ENCODE data around the gene SEMA4F. TPM values are rescaled to one million over a fixed set of nuclear protein-coding genes. Genes with fewer than 3 reads are reported as not detected.

SEMA4F gene
- total RNA-seq, 1 experiment from 2014 or later = 7.6 TPM

DNA sequence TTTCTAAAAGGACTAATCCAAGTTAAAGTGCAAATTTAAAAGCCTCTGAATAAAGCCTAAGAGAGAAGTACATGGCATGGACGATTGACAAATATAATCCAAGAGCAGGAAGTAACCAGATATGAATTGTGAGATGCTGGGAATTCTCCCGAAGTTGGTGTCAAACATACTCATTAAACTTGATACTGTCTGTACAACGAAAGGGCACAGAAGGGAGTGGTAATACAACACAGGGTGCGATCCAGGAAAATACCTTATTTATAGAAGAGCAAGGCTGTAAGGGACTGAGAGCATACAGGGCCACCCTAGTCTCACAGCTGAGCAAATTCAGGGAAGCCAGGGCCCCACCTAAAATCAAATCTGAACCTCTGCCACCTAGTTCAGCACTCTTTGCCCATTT is 41.6 kb downstream of the SEMA4F start:
- H3K27ac Mint-ChIP-seq (ENCODE audit: unreplicated experiment) = no peak overlapping the region
- POLR2A ChIA-PET = no interaction called here
- Histone ChIP-seq H3K27me3 (replicated peaks; ENCODE audit: control insufficient read depth, insufficient read depth, low read length) (no peaks in the 10 kb centered on the region; the same call in 1 of the 2 replicates), H3K36me3 (ENCODE audit: control insufficient read depth, insufficient read depth, low read length) (no peaks in the 10 kb centered on the region; the same call in 1 of the 2 replicates), H3K4me3 (ENCODE audit: low read depth, low read length) (no peak overlapping the region), H3K9me3 (no peaks in the 10 kb centered on the region; the same call in 1 of the 2 replicates), H3K4me1 (peaks cover 13% of the 10 kb centered on the region)
- CTCF ChIA-PET = no interaction called here
- H3K27me3 Mint-ChIP-seq (ENCODE audit: insufficient read depth, unreplicated experiment) = peaks cover 4% of the 10 kb centered on the region
- DNase-seq = no peak
- intact Hi-C loops (cut with micrococcal nuclease; ENCODE audit: unreplicated experiment) = loop anchor here (10.0 kb wide), 1 partner anchor 289 kb away; no protein-coding TSS in a partner anchor
- no TSS peak for BruUV-seq (replicated peaks)
- no peaks in the 10 kb centered on the region for H3K36me3 Mint-ChIP-seq (ENCODE audit: insufficient read depth, unreplicated experiment)
- H3K4me3 Mint-ChIP-seq (ENCODE audit: unreplicated experiment) = no peak overlapping the region
- H3K4me1 Mint-ChIP-seq (ENCODE audit: low read depth, unreplicated experiment) = no peaks in the 10 kb centered on the region
- TF ChIP-seq, protein P1, sequence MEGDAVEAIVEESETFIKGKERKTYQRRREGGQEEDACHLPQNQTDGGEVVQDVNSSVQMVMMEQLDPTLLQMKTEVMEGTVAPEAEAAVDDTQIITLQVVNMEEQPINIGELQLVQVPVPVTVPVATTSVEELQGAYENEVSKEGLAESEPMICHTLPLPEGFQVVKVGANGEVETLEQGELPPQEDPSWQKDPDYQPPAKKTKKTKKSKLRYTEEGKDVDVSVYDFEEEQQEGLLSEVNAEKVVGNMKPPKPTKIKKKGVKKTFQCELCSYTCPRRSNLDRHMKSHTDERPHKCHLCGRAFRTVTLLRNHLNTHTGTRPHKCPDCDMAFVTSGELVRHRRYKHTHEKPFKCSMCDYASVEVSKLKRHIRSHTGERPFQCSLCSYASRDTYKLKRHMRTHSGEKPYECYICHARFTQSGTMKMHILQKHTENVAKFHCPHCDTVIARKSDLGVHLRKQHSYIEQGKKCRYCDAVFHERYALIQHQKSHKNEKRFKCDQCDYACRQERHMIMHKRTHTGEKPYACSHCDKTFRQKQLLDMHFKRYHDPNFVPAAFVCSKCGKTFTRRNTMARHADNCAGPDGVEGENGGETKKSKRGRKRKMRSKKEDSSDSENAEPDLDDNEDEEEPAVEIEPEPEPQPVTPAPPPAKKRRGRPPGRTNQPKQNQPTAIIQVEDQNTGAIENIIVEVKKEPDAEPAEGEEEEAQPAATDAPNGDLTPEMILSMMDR (IDR thresholded peaks at IDR 0.05; ENCODE audit: insufficient read depth in 1 of 2, low read depth in 1 of 2, low read length in 1 of 2, severe bottlenecking in 1 of 2, unreplicated experiment in 1 of 2) = no peak
- peaks cover 10% of the 10 kb centered on the region for H3K9me3 Mint-ChIP-seq (ENCODE audit: unreplicated experiment)

DNA sequence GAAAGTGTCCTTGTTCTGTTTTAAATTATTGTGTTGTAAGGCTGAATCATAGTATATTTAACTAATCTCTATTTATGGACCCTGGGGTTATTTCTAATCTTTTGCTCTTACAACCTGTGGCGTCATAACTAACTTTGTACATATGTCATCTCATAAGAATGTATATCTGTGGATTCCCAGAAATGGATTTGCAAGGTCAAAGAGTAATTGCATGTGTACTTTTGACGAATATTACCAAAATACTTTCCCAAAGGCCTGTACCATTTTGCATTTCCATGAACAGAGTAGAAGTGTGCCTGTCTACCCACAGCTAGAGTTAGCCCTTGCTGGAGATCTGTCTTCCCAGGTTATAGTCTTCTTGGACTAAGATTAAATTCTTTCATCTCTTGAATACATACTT is 42.8 kb downstream of the SEMA4F start:
- Mint-ChIP-seq H3K27me3 (ENCODE audit: insufficient read depth, unreplicated experiment) (peaks cover 4% of the 10 kb centered on the region), H3K9me3 (ENCODE audit: unreplicated experiment) (peaks cover 10% of the 10 kb centered on the region), H3K27ac (ENCODE audit: unreplicated experiment) (no peak overlapping the region), H3K4me3 (ENCODE audit: unreplicated experiment) (no peak overlapping the region), H3K4me1 (ENCODE audit: low read depth, unreplicated experiment) (peaks cover under 1% of the 10 kb centered on the region), H3K36me3 (ENCODE audit: insufficient read depth, unreplicated experiment) (no peaks in the 10 kb centered on the region)
- Histone ChIP-seq H3K36me3 (ENCODE audit: control insufficient read depth, insufficient read depth, low read length) (no peaks in the 10 kb centered on the region; the same call in 1 of the 2 replicates), H3K27me3 (replicated peaks; ENCODE audit: control insufficient read depth, insufficient read depth, low read length) (no peaks in the 10 kb centered on the region; the same call in 1 of the 2 replicates), H3K4me3 (ENCODE audit: low read depth, low read length) (no peak overlapping the region), H3K4me1 (peaks cover 13% of the 10 kb centered on the region), H3K9me3 (no peaks in the 10 kb centered on the region; the same call in 1 of the 2 replicates)
- peak in 1 of 2 experiments; percentile 10 for DNase-seq
- intact Hi-C loops (cut with micrococcal nuclease; ENCODE audit: unreplicated experiment) = loop anchor here (10.0 kb wide), 1 partner anchor 288 kb away; no protein-coding TSS in a partner anchor
- TF ChIP-seq, protein P1 (IDR thresholded peaks at IDR 0.05; ENCODE audit: insufficient read depth in 1 of 2, low read depth in 1 of 2, low read length in 1 of 2, severe bottlenecking in 1 of 2, unreplicated experiment in 1 of 2) = no peak
- BruUV-seq (replicated peaks) = no TSS peak
- CTCF ChIA-PET = no interaction called here
- POLR2A ChIA-PET = no interaction called here

DNA sequence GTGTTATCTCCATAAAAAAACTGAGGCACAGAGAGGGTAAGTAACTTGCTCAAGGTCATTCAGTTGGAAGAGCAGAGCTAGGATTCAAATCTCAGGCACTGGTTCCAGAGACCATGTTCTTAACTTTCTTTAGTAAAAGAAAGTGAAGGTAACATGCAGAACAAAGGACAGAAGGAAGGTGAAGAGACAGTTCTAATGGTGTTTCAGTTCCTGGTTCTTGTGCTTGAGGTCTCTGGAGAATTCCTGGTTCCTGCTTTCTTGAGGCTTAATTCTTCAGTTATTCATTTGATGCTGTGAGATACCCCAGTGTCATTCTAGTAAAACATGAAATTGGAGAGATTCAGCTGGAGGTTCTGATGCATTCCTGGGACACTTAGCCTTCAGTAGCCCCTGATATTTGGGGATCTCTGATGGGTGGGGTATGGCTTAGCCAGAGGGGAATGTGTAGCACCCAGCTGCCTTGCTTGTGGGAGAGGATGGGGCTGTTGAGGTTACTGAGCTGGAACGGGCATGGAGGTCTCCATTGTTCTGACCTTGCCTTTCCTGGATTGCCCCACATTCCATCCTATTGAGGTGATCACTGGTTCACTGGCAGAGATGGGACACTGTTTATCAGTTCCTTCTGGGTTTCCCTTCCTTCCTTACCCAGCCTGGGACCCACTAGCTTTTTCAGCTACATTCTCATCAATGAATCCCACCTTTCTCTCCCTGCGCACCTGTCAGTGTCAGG is 46.8 kb downstream of the SEMA4F start:
- H3K27me3 Mint-ChIP-seq (ENCODE audit: insufficient read depth, unreplicated experiment) = peaks cover 4% of the 10 kb centered on the region
- no TSS peak for BruUV-seq (replicated peaks)
- peaks cover 7% of the 10 kb centered on the region for H3K4me1 Mint-ChIP-seq (ENCODE audit: low read depth, unreplicated experiment)
- no peaks in the 10 kb centered on the region; the same call in 1 of the 2 replicates for H3K36me3 ChIP-seq (ENCODE audit: control insufficient read depth, insufficient read depth, low read length)
- no peak overlapping the region for H3K4me3 Mint-ChIP-seq (ENCODE audit: unreplicated experiment)
- ChIA-PET CTCF (no interaction called here), POLR2A (no interaction called here)
- no peak overlapping the region for H3K4me3 ChIP-seq (ENCODE audit: low read depth, low read length)
- H3K9me3 ChIP-seq = no peaks in the 10 kb centered on the region; the same call in 1 of the 2 replicates
- H3K36me3 Mint-ChIP-seq (ENCODE audit: insufficient read depth, unreplicated experiment) = no peaks in the 10 kb centered on the region
- H3K27ac Mint-ChIP-seq (ENCODE audit: unreplicated experiment) = no peak overlapping the region
- intact Hi-C loops (cut with micrococcal nuclease; ENCODE audit: unreplicated experiment) = no loop called here
- peaks cover 13% of the 10 kb centered on the region for H3K4me1 ChIP-seq
- no peak for DNase-seq
- H3K27me3 ChIP-seq (replicated peaks; ENCODE audit: control insufficient read depth, insufficient read depth, low read length) = no peaks in the 10 kb centered on the region; the same call in 1 of the 2 replicates
- TF ChIP-seq, protein P1 (IDR thresholded peaks at IDR 0.05; ENCODE audit: insufficient read depth in 1 of 2, low read depth in 1 of 2, low read length in 1 of 2, severe bottlenecking in 1 of 2, unreplicated experiment in 1 of 2) = no peak
- peaks cover 10% of the 10 kb centered on the region for H3K9me3 Mint-ChIP-seq (ENCODE audit: unreplicated experiment)
